Heart left ventricle (tissue), 13 donors: ENCODE results near the gene ANK3.

ENCODE experiments used
- POLR2A ChIP-seq, 2 donors: fragments of 450-650 bp; IDR thresholded peaks; one replicate each; pipeline ENCODE4 v1.6.1; 2017; ENCODE audit warnings: antibody characterized with exemption in 2 of 2, mild to moderate bottlenecking in 2 of 2, moderate library complexity in 2 of 2
- TF ChIP-seq, protein P1 (sequence below), 12 donors: fragments of 200-600 bp; sonication (generic) in 4 of 12; IDR thresholded peaks; one replicate each; pipeline versions ENCODE4 v1.5.0 to v1.8.0; 2018 to 2022; ENCODE audit warnings: antibody characterized with exemption in 12 of 12, mild to moderate bottlenecking in 5 of 12
- donor health status: ischemic (EF 13 %, LVEDD 7.1; RV severe dilation, severe dysfunction).
- donor health status: DM: no; HTN: yes; CAD: no.
- donor health status: DM: no; HTN: no; CAD: no.
- donor health status: ischemic (EF 25% LVEDD 6.9; RV normal size, moderate dysfunction).
- donor health status: ischemic (EF 25% LVEDD 5.7; RV mildly dilated, moderate dysfunction).
- donor health status: ischemic (EF 35%, LVEDD 5.7; RV mildly dilated, moderate dysfunction).
- donor health status: nonischemic (EF 11% LVEDD 7.7; RV severe dilation, severe dysfunction).
- donor health status: DM: yes; HTN: yes; CAD: no.
- donor health status: PGD.
- donor health status: ischemic (EF 29% LVEDD 5.4; RV normal size, mild dysfunction).
- donor health status: nonischemic (EF 23%, LVEDD 6.1; RV moderate dilation, normal function).

DNA sequence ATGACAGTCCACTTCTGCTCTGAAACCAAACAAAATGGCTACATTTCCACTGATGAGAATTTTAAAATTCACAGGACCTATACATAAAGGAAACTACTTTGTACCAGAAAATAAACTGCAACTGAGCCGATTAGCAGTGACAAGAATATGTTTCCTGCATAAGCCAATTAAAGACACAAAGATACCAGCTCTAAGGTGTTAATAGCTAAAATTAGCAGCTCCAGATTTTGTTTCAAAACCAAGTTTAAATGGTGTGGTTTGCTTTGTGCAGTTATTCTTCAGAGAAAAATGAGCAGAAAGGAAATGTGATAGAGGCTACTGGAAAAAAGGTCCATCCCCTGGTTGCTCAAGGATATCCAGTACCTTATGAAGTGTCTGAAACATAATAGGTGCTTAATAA lies 123.2 kb downstream of the ANK3 start:
- TF ChIP-seq, protein P1, sequence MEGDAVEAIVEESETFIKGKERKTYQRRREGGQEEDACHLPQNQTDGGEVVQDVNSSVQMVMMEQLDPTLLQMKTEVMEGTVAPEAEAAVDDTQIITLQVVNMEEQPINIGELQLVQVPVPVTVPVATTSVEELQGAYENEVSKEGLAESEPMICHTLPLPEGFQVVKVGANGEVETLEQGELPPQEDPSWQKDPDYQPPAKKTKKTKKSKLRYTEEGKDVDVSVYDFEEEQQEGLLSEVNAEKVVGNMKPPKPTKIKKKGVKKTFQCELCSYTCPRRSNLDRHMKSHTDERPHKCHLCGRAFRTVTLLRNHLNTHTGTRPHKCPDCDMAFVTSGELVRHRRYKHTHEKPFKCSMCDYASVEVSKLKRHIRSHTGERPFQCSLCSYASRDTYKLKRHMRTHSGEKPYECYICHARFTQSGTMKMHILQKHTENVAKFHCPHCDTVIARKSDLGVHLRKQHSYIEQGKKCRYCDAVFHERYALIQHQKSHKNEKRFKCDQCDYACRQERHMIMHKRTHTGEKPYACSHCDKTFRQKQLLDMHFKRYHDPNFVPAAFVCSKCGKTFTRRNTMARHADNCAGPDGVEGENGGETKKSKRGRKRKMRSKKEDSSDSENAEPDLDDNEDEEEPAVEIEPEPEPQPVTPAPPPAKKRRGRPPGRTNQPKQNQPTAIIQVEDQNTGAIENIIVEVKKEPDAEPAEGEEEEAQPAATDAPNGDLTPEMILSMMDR (IDR thresholded peaks at IDR 0.05), result no peak
- TF ChIP-seq POLR2A (IDR thresholded peaks at IDR 0.05), result no peak
